22Rv1 (cell line): ENCODE results near the gene TRUB2.

ENCODE experiments used
- ZFX ChIP-seq: fragments of 450-650 bp; IDR thresholded peaks from 2 replicates; pipeline ENCODE4 v1.6.1; 2017; ENCODE audit warnings: antibody characterized with exemption, borderline replicate concordance
- TF ChIP-seq, protein P1 (sequence below): fragments of 450-650 bp; IDR thresholded peaks from 2 replicates; pipeline ENCODE4 v1.5.1; 2017; ENCODE audit warnings: mild to moderate bottlenecking

GRCh38 chr9:128370752-128371629 lies 48.7 kb upstream of the TRUB2 start, which contains the start of gene URM1:
- TF ChIP-seq, protein P1, sequence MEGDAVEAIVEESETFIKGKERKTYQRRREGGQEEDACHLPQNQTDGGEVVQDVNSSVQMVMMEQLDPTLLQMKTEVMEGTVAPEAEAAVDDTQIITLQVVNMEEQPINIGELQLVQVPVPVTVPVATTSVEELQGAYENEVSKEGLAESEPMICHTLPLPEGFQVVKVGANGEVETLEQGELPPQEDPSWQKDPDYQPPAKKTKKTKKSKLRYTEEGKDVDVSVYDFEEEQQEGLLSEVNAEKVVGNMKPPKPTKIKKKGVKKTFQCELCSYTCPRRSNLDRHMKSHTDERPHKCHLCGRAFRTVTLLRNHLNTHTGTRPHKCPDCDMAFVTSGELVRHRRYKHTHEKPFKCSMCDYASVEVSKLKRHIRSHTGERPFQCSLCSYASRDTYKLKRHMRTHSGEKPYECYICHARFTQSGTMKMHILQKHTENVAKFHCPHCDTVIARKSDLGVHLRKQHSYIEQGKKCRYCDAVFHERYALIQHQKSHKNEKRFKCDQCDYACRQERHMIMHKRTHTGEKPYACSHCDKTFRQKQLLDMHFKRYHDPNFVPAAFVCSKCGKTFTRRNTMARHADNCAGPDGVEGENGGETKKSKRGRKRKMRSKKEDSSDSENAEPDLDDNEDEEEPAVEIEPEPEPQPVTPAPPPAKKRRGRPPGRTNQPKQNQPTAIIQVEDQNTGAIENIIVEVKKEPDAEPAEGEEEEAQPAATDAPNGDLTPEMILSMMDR, result peak; percentile 13; the same call in 1 of the 2 replicates
- TF ChIP-seq ZFX, result no peak
